Activated naive CD4-positive, alpha-beta T cell (primary cell): ENCODE results near the gene HMCN2.

Experiments
- DNase-seq, 4 experiments: peaks; one replicate each; lab custom pipeline; 2025; lab: John Stamatoyannopoulos, UW

HMCN2 gene

GRCh38 chr9:130290291-130291181, 25.0 kb downstream of the HMCN2 start:
- DNase-seq = no peak

- no peak for DNase-seq
Observed at GRCh38 chr9:130291474-130291873, 25.9 kb downstream of the HMCN2 start.

GRCh38 chr9:130292106-130292505, 26.5 kb downstream of the HMCN2 start:
- no peak for DNase-seq

GRCh38 chr9:130294664-130295063, 29.1 kb downstream of the HMCN2 start:
- DNase-seq = no peak

- no peak for DNase-seq
Observed at GRCh38 chr9:130295431-130295830, 29.9 kb downstream of the HMCN2 start.

DNA sequence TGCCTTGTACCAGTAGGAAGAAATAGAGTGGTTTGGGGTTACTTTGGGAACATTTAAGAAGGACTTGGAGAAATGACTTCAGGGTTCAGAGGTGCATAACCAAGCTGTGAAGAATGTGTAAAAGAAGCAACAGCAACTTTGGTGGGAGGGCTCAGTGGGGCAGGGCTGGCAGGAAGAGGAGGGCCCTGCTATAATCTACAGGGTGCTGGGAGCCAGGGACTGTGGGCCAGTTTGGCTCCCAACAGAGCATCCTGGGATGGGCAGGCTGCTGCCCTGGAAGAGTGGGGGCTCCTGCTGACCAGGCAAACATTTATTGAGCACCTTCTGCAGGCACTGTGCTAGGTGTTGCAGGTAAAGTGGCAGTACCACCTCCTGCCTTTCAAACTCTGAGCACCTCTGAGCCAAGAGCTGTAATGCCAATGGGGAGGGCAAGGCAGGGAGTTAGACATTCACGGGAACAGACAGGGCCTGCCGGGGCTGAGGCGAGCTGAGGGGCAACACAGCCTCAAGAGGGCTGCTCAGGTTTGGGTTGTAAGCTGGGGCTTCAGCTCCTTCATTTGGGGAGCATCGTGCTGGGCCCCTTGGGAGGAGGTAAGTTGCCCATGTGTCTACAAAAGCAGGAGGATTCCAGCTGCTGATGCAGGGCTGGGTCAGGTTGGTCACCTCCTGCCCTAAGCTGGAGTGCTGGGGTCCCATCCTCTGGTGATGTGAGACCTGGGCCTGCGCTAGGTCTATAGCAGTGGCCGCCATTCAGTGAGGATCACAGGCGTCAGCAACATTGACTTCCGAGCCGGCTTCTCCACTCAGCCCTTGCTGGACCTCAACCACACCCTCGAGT, 30.6 kb downstream of the HMCN2 start:
- no peak for DNase-seq

GRCh38 chr9:130296783-130297055, 31.2 kb downstream of the HMCN2 start:
- no peak for DNase-seq

GRCh38 chr9:130297371-130297770, 31.8 kb downstream of the HMCN2 start:
- DNase-seq = no peak

- no peak for DNase-seq
Observed at GRCh38 chr9:130298662-130299279, 33.2 kb downstream of the HMCN2 start.

- no peak for DNase-seq
Observed at GRCh38 chr9:130299785-130300615, 34.4 kb downstream of the HMCN2 start.

GRCh38 chr9:130300739-130301138, 35.2 kb downstream of the HMCN2 start:
- no peak for DNase-seq

GRCh38 chr9:130301483-130302286, 36.1 kb downstream of the HMCN2 start:
- DNase-seq = no peak

GRCh38 chr9:130302785-130303612, 37.4 kb downstream of the HMCN2 start:
- no peak for DNase-seq

DNA sequence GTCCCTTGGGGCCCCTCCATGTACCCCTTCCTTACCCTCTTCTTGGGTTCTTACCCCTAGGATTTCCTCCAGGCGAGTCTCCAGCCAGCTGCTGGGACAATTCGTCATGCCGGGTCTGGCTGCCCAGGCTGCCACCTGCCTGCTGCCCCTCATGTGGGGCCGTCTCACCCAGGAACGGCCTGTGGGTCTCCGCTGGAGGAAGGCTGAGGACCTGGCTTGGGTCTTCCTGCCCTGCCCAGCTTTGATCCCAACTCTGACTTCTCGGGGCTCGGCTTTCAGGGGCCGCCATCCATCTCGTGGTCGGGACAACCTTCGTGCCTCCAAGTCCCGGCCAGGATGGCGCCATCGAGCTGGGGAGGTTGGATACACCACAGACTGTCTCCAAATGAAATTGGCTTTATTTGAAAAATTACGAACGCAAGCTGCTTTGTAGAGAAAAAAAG, 38.1 kb downstream of the HMCN2 start:
- DNase-seq = no peak

DNA sequence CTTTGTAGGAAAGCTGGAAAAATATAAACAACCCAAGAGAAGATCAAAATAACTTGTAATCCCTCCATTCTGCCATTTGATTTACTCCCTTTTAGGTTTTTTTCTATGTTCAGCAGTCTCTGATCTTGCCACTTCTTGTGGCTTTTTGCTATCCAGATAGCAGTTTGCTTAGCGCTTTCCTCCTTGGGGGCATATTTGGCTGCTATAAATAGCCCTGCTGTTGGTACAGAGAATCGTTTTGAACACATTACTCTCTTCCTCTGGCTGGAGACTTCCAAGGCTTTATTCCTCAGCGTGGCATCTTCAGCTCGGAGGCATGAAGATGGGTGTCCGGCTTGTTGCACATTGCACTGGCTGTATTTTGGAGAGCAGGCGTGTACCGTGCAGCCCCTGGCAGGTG, 38.6 kb downstream of the HMCN2 start:
- no peak for DNase-seq

GRCh38 chr9:130304643-130305042, 39.1 kb downstream of the HMCN2 start:
- DNase-seq = no peak

- no peak for DNase-seq
Observed at GRCh38 chr9:130305381-130305780, 39.8 kb downstream of the HMCN2 start.

DNA sequence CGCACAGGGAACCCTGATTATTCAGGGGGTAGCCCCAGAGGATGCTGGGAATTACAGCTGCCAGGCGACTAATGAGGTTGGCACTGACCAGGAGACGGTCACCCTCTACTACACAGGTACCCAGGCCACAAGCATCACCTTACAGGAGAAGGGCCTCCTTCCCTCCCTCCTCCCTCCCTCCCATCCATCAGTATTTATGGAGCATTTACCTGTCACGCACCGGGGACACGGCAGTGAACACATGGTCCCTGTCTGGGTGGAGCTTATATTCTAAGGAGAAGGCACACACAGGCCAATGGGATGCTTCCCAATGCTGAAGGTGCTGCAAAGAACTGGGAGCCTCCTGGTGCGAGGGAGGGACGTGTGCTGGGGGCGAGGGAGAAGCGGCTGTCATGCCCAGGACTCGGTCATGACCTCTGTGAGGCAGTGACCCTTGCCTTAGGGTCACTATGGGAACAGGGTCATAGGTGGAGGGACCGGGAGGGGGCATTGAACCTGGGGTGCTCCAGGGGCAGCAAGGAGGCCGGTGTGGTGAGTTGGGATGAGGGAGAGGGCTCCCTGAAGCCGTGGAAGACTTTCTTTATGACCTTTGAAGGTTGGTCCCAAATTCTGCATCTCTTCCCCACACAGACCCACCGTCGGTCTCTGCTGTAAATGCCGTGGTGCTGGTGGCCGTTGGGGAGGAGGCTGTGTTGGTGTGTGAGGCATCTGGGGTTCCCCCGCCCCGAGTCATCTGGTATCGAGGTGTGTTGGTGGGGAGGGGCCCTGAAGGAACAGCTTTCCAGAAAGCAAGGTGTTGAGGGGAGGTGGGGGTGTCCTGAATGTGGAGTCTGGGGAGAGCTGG, 41.5 kb downstream of the HMCN2 start:
- no peak for DNase-seq

DNA sequence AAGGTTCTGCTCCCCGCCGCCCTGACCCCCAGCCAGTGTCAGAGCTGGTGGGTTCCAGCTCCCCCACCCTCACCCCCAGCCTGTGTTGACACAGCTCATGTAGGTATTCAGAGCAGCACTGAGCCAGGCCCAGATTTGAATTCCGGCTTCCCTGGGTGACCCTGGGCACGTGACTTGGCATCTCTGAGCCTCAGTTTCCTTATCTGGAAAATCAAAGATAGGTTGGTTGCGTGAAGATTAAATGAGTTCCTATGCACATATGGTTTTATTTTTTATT, 42.0 kb downstream of the HMCN2 start:
- DNase-seq = no peak
